ENCODE measurements around the gene COL6A2. TPM values are rescaled to one million over a fixed set of nuclear protein-coding genes. Genes with fewer than 3 reads are reported as not detected.
"Not testable (repeated sequence)": the region's sequence is repeated elsewhere in the genome, so short reads cannot be mapped to it uniquely, and the experiment has no call there.

Gene COL6A2
- total RNA-seq, 1 experiment from 2014 or later, result 120 TPM

DNA sequence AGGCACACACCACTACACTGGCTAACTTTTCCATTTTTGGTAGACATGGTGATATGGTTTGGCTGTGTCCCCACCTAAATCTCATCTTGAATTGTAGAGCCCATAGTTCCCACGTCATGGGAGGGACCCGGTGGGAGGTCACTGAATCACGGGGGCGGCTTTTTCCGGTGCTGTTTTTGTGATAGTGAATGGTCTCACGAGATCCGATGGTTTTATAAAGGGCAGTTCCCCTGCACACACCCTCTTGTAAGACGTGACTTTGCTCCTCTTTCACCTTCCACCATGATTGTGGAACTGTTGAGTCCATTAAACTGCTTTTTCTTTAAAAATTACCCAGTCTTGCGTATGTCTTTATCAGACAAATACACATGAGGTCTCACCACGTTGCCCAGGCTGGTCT, 58.8 kb downstream of the COL6A2 start:
- in situ Hi-C loops (cut with HindIII; ENCODE audit: low pct_unique_long_range_greater_than_20kb, low sequenced_read_pairs), result no loop called here
- DNase-seq (ENCODE audit: low read depth), result no peak

DNA sequence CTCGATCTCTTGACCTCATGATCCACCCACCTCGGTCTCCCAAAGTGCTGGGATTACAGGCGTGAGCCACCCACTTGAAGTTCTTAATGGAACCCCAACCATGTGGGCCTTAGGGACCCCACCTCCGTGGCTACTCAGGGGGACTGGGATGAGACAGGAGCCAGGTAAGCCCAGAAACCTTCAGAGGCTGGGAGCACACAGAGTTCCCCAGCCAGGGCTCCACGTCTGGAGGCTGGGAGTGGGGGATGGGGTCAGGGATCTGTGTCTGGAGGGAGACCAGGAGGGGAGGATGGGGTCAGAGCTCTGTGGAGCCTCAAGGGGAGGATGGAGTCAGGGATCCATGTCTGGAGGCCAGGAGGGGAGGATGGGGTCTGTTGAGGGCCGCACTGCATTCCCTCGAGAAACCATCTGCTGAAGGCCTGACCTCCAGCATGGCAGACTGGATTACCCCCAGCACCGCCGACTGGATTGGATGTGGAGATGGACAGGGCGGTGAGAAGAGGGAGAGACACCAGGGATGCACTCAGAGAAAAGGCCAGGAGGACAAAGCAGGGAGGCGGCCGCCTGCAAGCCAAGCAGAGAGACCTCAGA, 59.6 kb downstream of the COL6A2 start:
- in situ Hi-C loops (cut with HindIII; ENCODE audit: low pct_unique_long_range_greater_than_20kb, low sequenced_read_pairs), result no loop called here
- DNase-seq (ENCODE audit: low read depth), result no peak

DNA sequence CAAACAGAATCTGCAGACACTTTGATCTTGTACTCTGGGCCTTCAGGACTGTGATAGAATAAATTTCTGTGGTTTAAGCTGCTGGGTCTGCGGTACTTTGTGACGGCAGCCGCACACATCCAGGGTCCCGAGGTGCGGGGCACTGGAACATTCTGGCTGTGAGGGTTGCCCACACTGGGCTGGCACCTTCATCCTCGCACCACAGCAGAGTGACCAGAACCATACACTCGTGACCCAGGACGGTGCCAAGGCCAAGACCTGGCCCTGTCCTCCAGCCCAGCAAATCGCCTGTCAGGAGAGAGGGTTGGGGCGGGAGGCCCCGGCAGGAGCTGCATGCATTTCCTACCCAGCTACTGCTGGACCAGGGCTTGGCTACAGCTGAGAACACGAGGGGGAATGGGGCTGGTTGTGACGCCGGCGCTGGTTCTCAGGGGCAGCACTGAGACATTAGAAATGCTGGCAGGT, 60.1 kb downstream of the COL6A2 start:
- in situ Hi-C loops (cut with HindIII; ENCODE audit: low pct_unique_long_range_greater_than_20kb, low sequenced_read_pairs), result no loop called here
- no peak for DNase-seq (ENCODE audit: low read depth)

DNA sequence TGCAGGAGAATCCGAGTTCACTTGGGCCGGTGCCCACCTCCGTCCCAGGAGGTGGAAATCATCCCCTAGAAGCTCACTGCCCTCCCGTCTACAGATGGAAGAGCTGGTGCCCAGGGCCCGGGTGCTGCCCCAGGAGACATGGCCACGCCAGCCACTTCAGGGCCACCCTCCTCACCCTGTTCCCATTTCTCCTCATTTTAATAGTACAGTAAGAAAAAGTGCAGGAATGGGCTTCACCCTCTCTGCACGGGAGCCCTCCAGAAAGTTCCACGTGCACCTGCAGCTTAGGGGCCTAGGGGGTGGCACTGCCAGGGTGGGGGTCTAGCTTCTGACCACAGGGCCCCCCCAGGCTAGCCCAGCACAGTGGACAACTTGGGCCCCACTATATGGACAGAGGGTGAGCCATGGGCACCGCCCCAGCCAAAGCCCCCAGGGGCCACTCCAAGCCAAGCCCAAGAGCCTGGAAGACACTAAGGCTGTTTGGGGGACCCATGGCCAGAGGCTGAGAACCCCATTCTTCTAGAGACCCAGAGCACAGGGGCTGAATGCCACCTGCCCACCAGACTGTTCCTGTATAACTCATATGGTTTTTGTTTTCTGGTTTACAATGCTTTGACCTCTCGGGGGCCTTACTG, 60.9 kb downstream of the COL6A2 start:
- no peak for DNase-seq (ENCODE audit: low read depth)
- in situ Hi-C loops (cut with HindIII; ENCODE audit: low pct_unique_long_range_greater_than_20kb, low sequenced_read_pairs), result no loop called here

DNA sequence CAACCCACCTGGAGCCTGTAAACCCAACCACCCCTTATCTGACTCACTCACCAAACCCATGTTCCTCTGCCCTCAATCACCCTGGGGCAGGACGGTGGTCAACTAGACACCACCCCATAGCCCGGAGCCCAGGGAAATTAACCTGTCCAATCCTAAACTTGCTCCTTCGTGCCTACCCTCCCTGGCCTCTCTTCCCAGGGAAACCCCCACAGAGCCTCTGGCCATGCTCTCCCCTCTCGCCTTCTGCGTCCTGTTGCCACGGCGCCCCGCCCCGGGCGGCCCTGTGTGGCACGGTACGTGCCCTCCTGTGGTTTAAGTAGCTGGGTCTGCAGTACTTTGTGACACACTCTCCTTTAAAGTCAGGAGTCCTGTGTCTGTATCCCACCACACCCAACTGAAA, 61.5 kb downstream of the COL6A2 start:
- DNase-seq (ENCODE audit: low read depth), result no peak
- in situ Hi-C loops (cut with HindIII; ENCODE audit: low pct_unique_long_range_greater_than_20kb, low sequenced_read_pairs), result no loop called here

DNA sequence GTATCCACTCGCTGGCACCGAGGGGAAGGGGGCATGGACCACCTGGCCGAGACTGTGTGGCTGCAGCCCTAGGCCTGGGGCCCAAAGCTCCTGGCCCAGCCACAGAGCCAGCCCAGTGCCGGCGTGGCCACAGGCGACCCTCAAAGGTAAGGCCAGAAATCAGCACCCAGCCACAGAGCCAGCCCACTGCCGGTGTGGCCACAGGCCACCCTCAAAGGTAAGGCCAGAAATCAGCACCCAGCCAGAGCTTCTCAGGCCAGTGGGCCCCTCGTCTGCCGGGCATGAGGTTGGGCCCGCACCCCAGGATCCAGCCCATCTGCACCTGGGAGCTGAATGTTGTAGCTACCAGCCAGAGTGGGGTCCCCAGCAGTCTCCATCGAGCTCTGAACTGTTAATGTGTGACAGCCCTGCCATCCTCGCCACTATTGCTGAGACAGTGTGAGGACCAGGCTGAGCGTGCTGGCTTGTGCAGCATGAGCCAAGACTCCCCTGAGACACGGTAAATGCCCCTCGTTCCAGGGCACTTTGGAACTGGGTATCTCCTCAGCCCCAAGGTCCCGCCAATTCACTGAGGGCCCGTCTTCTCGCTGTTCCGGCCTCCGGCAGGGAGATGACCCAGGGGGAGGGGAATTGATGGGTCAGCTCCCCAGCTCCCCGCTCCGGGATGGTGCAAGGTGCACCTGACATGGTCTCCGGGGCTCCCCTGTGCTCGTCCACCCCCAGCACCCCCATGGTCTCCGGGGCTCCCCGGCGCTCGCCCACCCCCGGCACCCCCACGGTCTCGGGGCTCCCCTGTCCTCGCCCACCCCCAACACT, 62.1 kb downstream of the COL6A2 start:
- no peak for DNase-seq (ENCODE audit: low read depth)
- in situ Hi-C loops (cut with HindIII; ENCODE audit: low pct_unique_long_range_greater_than_20kb, low sequenced_read_pairs), result no loop called here

DNA sequence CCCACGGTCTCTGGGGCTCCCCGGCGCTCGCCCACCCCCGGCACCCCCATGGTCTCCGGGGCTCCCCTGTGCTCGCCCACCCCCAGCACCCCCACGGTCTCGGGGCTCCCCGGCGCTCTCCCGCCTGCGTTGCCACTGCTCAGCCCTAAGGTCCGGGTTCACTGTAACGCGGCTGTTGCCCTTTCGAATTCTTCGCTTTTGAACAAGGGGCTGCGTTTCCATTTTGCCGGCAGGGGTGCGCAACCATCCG, 62.7 kb downstream of the COL6A2 start:
- in situ Hi-C loops (cut with HindIII; ENCODE audit: low pct_unique_long_range_greater_than_20kb, low sequenced_read_pairs), result no loop called here
- no peak for DNase-seq (ENCODE audit: low read depth)

DNA sequence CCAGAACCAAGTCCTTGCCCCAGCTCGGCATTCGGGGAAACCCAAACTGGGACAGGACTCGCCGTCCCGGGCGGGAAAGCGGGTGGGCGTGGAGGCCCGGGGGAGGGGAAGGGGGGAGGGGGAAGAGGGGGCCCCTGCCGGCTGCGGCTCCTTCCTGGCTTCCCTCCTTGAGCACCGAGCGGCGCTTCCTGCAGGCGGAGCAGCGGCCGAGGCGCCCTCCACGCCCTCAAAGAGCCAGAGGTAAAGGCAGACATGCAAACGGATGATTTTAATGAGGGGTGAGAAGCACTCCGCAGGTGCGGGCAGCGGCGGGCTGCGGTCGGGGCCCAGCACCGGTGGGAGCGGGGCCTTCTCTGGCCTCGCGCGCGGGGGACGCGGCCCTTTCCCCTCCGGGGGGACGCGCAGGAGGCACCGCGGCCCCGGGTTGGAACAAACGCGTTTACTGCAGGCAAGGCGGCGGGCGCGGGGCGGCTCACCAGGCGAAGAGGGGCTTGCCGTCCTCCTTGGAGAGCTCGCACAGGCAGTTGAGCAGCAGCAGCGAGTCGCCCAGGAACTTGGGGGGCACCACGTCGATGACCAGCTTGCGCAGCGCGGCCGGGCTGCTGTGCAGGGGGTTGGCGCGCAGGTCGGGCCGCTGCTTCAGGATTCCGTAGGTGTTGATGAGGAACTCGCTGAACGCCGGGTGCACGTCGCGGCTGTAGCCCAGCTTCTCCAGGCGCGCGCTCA, 63.2 kb downstream of the COL6A2 start:
- in situ Hi-C loops (cut with HindIII; ENCODE audit: low pct_unique_long_range_greater_than_20kb, low sequenced_read_pairs), result no loop called here
- DNase-seq (ENCODE audit: low read depth), result no peak

DNA sequence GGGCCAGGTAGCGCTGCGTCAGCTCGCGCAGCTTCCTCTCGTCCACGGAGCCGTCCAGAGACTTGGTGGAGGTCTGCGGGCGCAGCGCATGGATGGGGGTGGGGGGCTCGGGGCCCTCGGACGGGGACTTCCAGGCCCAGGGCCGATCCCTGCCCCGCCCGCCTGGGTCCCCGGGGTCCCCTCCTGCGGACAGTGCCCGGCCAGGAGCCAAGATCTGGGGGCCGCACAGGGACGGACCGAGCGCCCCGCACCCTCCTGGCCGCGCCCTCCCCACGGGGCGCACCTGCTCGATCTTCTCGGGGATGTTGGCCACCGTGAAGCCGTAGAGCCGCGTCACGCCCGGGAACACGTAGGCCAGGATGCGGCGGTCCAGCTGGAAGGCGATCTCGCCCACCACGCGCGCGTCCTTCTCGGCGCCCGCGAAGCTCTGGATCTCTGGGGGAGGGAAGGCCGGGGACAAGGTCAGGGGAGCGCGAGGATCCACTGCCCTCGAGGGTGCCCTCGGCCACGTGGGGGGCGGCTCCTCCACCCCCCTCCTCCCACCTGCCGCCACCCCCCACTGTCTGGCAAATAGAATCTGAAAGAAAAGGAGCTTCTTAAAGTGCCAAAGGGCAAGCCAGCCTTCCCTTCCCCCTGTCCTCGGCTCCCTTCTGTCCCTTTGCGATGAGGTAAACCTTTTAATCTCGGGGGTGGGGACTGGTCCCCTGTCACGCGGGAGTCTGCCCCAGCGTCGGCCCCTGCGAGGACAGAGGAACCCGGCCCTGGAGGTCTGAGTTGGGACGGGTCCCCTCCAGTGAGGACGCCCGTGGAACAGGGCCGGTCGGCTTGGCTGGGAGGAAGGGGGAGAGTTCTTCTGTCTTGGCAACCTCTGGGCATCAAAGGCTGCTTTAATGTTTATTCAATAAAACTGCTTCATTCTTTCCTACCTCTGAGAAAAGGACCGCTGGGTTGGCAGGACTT, 64.0 kb downstream of the COL6A2 start:
- DNase-seq (ENCODE audit: low read depth), result no peak
- in situ Hi-C loops (cut with HindIII; ENCODE audit: low pct_unique_long_range_greater_than_20kb, low sequenced_read_pairs), result no loop called here

DNA sequence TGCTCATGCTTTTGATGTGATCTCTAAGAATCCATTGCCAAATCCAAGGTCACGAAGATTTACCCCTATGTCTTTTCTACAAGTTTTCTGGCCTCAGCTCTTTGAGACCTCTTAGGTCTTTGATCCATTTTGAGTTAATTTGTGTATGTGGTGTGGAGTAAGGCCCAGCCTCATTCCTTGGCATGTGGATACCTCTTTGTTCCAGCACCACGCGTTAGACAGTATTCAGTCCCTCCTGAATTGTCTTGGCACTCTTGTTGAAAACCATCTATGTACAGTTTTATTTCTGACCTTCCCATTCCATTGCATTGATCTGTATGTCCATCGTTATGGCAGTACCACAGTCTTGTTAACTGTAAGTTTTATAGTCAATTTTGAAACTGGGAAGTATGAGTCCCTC, 65.5 kb downstream of the COL6A2 start:
- in situ Hi-C loops (cut with HindIII; ENCODE audit: low pct_unique_long_range_greater_than_20kb, low sequenced_read_pairs), result no loop called here
- DNase-seq (ENCODE audit: low read depth), result no peak

DNA sequence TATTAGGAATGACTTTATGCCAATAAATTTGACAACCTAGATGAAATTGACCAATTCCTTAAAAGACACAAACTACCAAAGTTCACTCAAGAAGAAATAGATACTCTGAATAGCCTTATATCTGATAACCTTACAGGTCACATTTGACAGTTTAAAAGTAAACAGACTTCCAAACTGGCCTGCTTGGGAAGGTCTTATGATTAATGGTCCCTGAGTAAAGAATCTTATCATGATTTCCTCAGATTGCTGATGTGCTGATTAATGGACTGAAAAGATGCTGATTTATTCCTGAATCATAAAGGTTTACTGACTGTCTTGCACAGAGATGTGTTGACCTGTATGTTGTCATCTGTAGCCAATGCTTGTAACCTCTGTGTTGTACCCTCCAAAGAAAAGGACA, 67.2 kb downstream of the COL6A2 start:
- DNase-seq (ENCODE audit: low read depth), result no peak
- in situ Hi-C loops (cut with HindIII; ENCODE audit: low pct_unique_long_range_greater_than_20kb, low sequenced_read_pairs), result no loop called here

DNA sequence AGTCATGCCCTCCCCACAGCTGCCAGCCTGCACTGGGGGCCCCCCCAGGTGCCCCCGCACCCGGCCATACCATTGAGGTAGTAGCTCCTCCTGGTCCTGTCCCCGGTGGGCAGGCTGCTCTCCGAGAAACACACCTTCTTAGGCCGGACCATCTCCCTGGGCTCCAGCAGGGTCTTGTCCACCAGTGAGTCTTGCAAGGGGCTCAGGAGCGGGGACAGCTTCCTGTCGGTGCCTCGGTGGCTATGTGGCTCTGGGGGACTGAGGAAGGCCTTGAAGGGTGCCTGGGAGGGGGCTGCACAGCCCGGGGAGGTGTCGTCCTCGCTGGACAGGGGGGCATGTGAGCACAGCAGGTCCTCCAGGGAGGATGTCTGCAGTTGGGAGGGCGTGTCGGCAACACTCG, 70.3 kb downstream of the COL6A2 start:
- in situ Hi-C loops (cut with HindIII; ENCODE audit: low pct_unique_long_range_greater_than_20kb, low sequenced_read_pairs), result no loop called here
- no peak for DNase-seq (ENCODE audit: low read depth)

DNA sequence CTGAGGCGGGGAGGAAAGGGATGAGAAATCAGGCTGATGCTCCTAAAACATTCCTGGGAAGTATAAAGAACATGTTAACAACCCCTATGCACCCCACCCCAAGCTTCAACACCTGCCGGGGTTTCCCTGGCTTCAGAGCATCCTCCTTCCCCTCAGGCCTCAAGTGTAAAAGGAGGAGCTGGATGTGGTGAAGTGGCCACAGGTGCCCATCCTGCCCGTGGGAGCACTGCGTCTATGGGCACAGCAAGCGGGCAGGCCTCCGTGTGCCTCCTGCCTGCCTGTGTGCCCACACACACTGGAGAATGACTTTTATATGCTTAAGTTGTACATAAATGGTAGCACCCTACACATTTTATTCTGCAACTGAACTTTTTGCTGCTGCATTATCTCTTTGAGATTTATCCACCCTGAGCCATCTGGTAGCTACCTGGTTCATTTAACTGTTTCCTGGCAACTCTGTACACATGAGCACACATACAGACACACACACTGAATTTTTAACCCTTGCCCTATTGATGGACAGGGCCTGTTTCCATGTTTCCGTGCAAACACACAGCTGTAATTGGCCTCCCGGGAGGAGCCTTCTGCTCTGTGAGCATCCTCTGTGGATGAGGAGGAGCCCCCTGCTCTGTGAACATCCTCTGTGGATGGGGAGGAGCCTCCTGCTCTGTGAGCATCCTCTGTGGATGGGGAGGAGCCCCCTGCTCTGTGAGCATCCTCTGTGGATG, 70.9 kb downstream of the COL6A2 start:
- DNase-seq (ENCODE audit: low read depth), result no peak

DNA sequence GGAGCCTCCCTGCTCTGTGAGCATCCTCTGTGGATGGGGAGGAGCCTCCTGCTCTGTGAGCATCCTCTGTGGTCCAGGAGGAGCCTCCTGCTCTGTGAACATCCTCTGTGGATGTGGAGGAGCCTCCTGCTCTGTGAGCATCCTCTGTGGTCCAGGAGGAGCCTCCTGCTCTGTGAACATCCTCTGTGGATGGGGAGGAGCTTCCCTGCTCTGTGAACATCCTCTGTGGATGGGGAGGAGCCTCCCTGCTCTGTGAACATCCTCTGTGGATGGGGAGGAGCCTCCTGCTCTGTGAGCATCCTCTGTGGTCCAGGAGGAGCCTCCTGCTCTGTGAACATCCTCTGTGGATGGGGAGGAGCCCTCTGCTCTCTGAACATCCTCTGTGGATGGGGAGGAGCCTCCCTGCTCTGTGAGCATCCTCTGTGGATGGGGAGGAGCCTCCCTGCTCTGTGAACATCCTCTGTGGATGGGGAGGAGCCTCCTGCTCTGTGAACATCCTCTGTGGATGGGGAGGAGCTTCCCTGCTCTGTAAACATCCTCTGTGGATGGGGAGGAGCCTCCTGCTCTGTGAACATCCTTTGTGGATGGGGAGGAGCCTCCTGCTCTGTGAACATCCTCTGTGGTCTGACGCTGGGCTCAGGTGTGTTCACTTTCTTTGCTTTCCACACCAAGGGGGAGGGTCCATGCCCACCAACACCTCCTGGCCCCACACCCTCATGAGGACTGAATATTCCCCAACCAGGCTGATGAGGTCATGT, 72.7 kb downstream of the COL6A2 start:
- DNase-seq (ENCODE audit: low read depth); in situ Hi-C loops (cut with HindIII; ENCODE audit: low pct_unique_long_range_greater_than_20kb, low sequenced_read_pairs): not testable (repeated sequence)

More for the DNA sequence above, 70.9 kb downstream of the COL6A2 start:
- in situ Hi-C loops (cut with HindIII; ENCODE audit: low pct_unique_long_range_greater_than_20kb, low sequenced_read_pairs), result no loop called here

DNA sequence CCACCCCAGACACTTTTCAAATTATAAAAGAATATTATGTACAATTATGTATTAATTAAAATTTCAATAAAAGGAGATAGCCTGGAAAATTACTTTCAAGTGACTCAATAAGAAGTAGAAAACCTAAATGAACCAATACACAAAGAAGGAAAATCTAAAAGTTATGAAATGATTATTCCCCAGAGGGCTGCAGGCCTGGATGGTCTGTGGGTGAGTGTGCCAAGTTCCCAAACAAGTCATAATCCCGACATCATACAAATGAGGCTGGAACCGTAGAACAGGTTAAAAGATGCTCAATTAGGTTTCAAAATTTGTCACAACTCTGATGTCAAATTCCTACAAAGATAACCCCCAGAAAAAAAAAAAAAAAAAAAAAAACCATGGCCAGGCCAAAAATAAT, 73.7 kb downstream of the COL6A2 start:
- in situ Hi-C loops (cut with HindIII; ENCODE audit: low pct_unique_long_range_greater_than_20kb, low sequenced_read_pairs), result no loop called here
- DNase-seq (ENCODE audit: low read depth), result no peak

DNA sequence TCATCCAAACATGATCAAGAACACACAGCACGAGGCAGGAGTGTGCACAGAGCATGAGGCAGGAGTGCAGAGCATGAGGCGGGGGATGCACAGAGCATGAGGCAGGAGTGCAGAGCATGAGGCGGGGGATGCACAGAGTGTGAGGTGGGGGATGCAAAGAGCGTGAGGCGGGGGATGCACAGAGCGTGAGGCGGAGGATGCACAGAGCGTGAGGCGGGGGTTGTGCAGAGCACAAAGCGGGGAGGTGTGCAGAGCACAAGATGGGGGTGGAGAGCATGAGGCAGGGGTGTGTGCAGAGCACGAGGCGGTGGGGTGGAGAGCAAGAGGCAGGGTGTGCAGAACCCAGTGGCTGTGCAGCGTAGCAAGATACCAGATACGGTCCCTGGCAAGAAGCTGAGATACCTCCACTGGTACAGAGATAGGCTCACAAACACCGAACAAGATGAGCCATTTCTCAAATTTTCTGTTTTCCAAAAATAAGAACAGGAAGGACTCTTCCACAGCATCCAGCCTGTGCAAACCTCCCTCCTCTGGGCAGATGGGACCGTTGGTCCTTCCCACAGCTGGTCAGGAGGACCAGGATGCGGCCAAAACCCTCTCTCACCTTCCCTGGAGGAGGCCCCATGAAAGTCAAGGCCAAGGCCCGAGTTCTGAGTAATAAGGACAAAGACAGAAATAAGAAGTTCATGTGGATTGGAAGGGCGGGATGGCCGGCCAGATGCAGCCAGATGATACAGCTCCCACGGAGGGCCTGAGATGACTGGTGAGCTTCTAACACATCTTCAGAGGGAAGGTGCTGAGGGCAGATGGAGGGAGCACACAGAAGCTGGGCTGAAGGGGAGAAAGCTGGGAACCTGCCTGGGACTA, 74.3 kb downstream of the COL6A2 start:
- in situ Hi-C loops (cut with HindIII; ENCODE audit: low pct_unique_long_range_greater_than_20kb, low sequenced_read_pairs), result no loop called here

More for the DNA sequence above, 74.3 kb downstream of the COL6A2 start:
- no peak for DNase-seq (ENCODE audit: low read depth)
